Mesothelial cell of epicardium (in vitro differentiated cells): ENCODE results near the gene MGAT1. TPM values are rescaled to one million over a fixed set of nuclear protein-coding genes. Genes with fewer than 3 reads are reported as not detected.
"Not testable (repeated sequence)": the region's sequence is repeated elsewhere in the genome, so short reads cannot be mapped to it uniquely, and the experiment has no call there.

Experiments
- DNase-seq, 2 experiments: peaks; one replicate each; pipeline ENCODE4 v3.0.0; 2021; ENCODE audit warnings: low spot score in 2 of 2; ENCODE audit not compliant: unreplicated experiment in 2 of 2
- H3K27ac Mint-ChIP-seq: 2 replicates; pipeline ENCODE4 v1.8.0; 2021; ENCODE audit warnings: mixed read lengths
- H3K27me3 Mint-ChIP-seq: 2 replicates; pipeline ENCODE4 v1.8.0; 2021; ENCODE audit warnings: low read depth, mixed read lengths
- H3K36me3 Mint-ChIP-seq: 2 replicates; pipeline ENCODE4 v1.8.0; 2021; ENCODE audit warnings: mixed read lengths
- H3K4me1 Mint-ChIP-seq: 2 replicates; pipeline ENCODE4 v1.8.0; 2021; ENCODE audit warnings: mixed read lengths
- H3K4me3 Mint-ChIP-seq: 2 replicates; pipeline ENCODE4 v1.8.0; 2021; ENCODE audit warnings: mild to moderate bottlenecking, moderate library complexity, mixed read lengths
- H3K9me3 Mint-ChIP-seq: 2 replicates; pipeline ENCODE4 v1.8.0; 2021; ENCODE audit warnings: mixed read lengths
- total RNA-seq: library from RNA; stranded (reverse); gene quantifications from 3 replicates; pipeline ENCODE4 v1.2.1, GENCODE V29; 2021
- TF ChIP-seq, protein P1 (sequence below): fragments of 200-600 bp; sonication (generic); IDR thresholded peaks from one replicate; pipeline ENCODE4 v1.5.0; 2021; ENCODE audit warnings: antibody characterized with exemption; ENCODE audit not compliant: unreplicated experiment

MGAT1 gene
- total RNA-seq, 1 donor from 2014 or later: 91.4 TPM

DNA sequence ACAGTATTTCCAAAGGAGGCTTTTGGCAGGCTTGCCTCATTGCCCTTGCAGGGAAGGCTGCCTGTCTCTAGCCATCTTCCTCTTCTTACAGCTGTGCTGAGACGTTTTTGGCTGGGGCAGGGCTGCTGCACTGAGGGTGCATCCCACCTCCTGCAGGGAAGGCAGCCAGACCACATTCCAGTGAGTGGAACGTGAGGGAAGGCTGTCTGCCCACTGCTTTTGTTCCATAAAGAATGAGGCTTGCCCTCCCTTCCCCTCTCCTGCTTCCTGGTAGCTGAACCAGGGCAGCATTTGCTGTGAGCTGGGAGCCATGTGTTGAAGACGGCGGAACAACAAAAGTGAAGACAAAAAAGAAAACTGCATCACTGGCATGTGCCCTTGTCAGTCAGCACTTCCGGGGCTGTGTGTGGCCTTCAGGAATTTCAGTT, 16.8 kb downstream of the MGAT1 start:
- Mint-ChIP-seq H3K4me1 (peaks cover 39% of the 10 kb centered on the region), H3K27ac (peak overlapping the region; percentile 99), H3K4me3 (peak overlapping the region; percentile 5), H3K36me3 (peaks cover 9% of the 10 kb centered on the region), H3K9me3 (peaks cover 4% of the 10 kb centered on the region), H3K27me3 (no peaks in the 10 kb centered on the region)
- TF ChIP-seq, protein P1, sequence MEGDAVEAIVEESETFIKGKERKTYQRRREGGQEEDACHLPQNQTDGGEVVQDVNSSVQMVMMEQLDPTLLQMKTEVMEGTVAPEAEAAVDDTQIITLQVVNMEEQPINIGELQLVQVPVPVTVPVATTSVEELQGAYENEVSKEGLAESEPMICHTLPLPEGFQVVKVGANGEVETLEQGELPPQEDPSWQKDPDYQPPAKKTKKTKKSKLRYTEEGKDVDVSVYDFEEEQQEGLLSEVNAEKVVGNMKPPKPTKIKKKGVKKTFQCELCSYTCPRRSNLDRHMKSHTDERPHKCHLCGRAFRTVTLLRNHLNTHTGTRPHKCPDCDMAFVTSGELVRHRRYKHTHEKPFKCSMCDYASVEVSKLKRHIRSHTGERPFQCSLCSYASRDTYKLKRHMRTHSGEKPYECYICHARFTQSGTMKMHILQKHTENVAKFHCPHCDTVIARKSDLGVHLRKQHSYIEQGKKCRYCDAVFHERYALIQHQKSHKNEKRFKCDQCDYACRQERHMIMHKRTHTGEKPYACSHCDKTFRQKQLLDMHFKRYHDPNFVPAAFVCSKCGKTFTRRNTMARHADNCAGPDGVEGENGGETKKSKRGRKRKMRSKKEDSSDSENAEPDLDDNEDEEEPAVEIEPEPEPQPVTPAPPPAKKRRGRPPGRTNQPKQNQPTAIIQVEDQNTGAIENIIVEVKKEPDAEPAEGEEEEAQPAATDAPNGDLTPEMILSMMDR: no peak
- DNase-seq: peak in 1 of 2 experiments; percentile 63

- Mint-ChIP-seq H3K27me3 (no peaks in the 10 kb centered on the region), H3K4me3 (peak overlapping the region; percentile 5), H3K4me1 (peaks cover 39% of the 10 kb centered on the region), H3K9me3 (peaks cover 4% of the 10 kb centered on the region), H3K36me3 (peaks cover 5% of the 10 kb centered on the region), H3K27ac (peak overlapping the region; percentile 99)
- TF ChIP-seq, protein P1: no peak
- no peak for DNase-seq
Observed at GRCh38 chr5:180785121-180785781, 17.4 kb downstream of the MGAT1 start.

GRCh38 chr5:180784497-180785097, 18.0 kb downstream of the MGAT1 start:
- peak overlapping the region; percentile 99 for H3K27ac Mint-ChIP-seq
- H3K4me1 Mint-ChIP-seq: peaks cover 39% of the 10 kb centered on the region
- H3K4me3 Mint-ChIP-seq: no peak overlapping the region
- H3K9me3 Mint-ChIP-seq: peaks cover 4% of the 10 kb centered on the region
- TF ChIP-seq, protein P1: peak; percentile 8
- peaks cover 4% of the 10 kb centered on the region for H3K36me3 Mint-ChIP-seq
- peak in 1 of 2 experiments; percentile 61 for DNase-seq
- H3K27me3 Mint-ChIP-seq: no peaks in the 10 kb centered on the region

DNA sequence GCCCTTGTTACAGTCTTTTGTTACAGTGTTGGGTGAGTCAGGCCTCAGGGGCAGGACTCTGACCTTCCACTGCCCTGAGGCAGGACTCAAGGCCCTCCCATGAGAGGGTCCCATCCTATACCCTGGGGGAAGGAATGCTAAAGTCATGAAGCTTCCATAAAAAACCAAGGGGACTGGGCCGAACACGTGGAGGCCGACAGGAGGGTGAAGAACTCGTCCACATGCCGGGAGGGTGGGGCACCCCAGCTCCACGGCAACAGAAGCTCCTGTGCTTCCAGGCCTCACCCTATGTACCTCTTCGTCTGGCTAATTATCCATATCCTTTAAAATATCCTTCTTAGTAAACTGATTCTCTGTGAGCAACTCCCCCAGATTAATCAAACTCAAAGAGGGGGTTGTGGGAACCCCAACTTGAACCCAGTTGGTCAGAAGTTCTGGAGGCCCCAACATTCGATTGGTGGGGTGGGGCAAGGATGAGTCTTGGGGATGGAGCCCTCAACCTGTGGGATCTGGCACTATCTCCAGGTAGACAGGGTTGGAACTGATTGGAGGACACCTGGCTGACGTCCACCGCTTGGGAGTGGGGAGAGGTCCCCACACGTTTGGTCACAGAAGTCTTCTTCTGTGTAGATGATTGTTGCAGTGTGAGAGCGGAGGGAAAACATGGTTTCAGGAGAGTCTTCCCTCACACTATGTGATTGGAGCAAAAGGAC, 19.1 kb downstream of the MGAT1 start:
- DNase-seq: no peak
- Mint-ChIP-seq H3K27me3 (peaks cover 4% of the 10 kb centered on the region), H3K9me3 (peaks cover 4% of the 10 kb centered on the region), H3K36me3 (no peaks in the 10 kb centered on the region), H3K27ac (no peak overlapping the region), H3K4me1 (peaks cover 39% of the 10 kb centered on the region), H3K4me3 (no peak overlapping the region)
- TF ChIP-seq, protein P1: no peak

DNA sequence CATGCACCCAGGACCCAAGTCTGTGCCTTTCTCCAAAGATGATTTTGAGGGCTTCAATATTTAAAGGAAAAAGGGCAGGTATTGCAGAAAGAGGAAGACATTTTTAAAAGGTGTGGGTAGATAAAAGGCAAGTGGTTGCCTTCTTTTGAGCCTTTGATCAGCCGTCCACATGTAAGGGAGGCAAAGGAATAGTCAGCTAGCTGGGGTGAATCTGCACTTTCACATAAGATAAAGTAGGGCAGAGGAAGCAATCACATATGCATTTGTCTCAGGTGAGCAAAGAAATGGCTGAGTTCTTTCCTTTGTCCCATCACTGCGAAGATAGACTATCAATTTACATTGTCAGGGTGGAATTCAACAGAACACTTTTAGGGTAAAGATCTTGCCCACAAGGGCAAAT, 19.9 kb downstream of the MGAT1 start:
- Mint-ChIP-seq H3K27ac (no peak overlapping the region), H3K36me3 (no peaks in the 10 kb centered on the region), H3K27me3 (peaks cover 4% of the 10 kb centered on the region), H3K4me1 (peaks cover 34% of the 10 kb centered on the region), H3K4me3 (no peak overlapping the region), H3K9me3 (peaks cover 4% of the 10 kb centered on the region)
- TF ChIP-seq, protein P1: no peak
- DNase-seq: no peak

GRCh38 chr5:180781900-180782326, 20.7 kb downstream of the MGAT1 start:
- not testable (repeated sequence) for H3K27me3 Mint-ChIP-seq, DNase-seq, H3K4me3 Mint-ChIP-seq, H3K36me3 Mint-ChIP-seq, H3K27ac Mint-ChIP-seq, H3K9me3 Mint-ChIP-seq
- H3K4me1 Mint-ChIP-seq: peaks cover 26% of the 10 kb centered on the region
